GOT3 (cell line): ENCODE results near the gene SLC9A8.
"Not testable (repeated sequence)": the region's sequence is repeated elsewhere in the genome, so short reads cannot be mapped to it uniquely, and the experiment has no call there.

Experiments
- DNase-seq: peaks from one replicate; lab custom pipeline; 2025; ENCODE audit warnings: mixed read lengths; lab: John Stamatoyannopoulos, UW

Gene SLC9A8, protein sequence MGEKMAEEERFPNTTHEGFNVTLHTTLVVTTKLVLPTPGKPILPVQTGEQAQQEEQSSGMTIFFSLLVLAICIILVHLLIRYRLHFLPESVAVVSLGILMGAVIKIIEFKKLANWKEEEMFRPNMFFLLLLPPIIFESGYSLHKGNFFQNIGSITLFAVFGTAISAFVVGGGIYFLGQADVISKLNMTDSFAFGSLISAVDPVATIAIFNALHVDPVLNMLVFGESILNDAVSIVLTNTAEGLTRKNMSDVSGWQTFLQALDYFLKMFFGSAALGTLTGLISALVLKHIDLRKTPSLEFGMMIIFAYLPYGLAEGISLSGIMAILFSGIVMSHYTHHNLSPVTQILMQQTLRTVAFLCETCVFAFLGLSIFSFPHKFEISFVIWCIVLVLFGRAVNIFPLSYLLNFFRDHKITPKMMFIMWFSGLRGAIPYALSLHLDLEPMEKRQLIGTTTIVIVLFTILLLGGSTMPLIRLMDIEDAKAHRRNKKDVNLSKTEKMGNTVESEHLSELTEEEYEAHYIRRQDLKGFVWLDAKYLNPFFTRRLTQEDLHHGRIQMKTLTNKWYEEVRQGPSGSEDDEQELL

DNA sequence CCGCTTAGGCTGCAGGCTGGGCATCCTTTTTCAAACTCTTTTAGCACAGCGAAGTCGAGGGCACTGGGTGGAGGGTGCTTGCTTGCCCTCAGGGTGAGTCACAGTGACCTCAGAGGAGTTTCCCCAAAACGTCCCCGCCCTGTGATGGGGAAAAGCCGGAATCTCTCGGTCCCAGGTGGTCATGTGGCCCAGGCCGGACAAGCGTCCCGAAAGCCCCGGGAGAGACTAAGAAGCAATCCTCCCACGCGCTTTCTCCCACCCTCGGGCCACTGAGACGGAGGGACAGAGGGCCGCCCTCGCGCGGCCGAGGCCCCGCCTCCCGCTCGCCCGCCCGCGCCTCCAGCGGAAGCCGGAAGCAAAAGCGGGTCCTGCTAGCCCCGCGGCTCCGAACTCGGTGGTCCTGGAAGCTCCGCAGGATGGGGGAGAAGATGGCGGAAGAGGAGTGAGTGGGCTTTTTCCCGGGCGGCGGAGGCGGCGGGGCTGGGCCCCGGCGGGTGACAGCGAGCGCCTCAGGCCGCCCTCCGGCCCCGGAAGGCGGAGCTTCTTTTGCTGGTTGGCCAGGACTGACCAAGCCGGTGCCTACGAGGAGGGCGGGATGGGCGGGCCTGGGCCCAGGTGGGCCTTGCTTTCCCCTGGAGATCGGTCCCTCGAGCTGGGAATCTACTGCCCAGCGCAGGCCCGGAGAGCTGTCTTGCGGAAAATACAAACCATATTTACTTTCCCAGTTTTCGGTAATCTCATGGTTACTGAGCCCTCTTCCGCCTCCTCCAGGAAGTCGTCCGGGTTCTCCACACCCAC, at the start of gene SLC9A8:
TSS of gene SLC9A8 (plus strand) at position 322 of the 798 bp plus-strand sequence. CDS start at position 417, 95 bp downstream.
- DNase-seq = peak; percentile 81

DNA sequence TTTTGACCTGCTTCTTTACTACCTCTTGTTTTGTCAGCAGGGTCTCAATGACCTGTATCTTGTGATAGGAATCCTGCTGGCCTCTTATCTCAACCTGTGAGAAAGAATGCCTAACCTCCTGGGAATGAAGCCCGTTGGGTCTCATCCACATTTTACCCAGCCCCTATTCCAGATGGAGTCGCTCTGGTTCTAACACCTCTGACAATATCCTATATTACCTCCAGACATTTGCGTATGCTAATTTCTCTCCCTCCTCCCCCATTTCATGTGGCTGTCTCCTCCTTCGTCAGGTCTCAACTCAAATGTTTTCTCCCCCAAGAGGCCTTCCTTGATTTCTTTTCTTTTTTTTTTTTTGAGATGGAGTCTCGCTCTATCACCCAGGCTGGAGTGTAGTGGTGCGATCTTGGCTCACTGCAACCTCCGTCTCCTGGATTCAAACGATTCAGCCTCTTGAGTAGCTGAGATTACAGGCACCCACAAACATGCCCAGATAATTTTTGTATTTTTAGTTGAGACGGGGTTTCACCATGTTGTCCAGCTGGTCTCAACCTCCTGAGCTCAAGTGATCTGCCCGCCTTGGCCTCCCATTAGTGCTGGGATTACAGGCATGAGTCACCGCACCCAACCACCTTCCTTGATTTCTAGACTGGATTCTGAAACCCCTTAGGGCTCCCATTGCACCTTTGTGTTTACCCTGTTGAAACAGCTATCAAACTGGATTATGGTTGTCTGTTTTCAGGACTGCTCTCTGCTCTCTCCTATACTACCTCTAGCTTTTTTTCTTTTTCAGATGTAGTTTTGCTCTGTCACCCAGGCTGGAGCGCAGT, 49.5 kb upstream of the SLC9A8 start:
- DNase-seq = no peak

DNA sequence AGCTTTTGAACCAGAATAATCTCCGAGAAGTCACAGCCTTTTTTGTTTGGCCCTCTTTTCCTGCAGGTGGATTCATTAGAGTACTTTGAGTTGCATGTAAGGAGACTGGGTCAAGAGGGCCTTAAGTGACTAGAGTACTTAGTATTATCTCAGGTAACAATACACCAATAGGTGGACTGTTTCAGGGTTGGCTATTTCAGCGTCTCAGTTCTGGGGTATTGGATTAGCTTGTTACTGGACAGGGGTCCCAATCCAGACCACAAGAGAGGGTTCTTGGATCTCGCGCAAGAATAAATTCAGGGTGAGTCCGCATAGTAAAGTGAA, 47.3 kb upstream of the SLC9A8 start:
- no peak for DNase-seq

DNA sequence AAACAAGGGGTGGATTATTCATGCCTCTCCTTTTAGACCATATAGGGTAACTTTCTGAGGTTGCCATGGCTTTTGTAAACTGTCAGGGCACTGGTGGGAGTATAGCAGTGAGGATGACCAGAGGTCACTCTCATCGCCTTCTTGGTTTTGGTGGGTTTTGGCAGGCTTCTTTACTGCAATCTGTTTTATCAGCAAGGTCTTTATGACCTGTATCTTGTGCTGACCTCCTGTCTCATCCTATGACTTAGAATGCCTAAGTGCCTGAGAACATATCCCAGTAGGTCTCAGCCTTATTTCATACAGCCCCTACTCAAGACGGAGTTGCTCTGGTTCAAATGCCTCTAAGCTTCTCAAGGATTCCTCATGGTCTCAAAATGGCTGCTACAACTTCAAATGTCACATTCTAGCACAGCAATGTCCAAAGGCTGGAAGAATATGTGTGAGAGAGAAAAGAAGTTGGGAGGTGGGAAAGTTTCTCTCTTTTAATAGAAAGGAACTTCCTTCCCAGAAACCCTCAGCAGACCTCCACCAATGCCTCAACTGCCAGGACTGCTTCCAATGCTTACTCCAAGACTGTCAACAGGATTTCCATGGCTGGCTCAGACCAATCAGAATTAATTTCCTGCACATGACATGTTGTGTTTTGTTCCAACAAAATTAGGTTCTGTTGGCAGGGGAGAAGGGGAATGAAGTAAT, 46.6 kb upstream of the SLC9A8 start:
- no peak for DNase-seq

DNA sequence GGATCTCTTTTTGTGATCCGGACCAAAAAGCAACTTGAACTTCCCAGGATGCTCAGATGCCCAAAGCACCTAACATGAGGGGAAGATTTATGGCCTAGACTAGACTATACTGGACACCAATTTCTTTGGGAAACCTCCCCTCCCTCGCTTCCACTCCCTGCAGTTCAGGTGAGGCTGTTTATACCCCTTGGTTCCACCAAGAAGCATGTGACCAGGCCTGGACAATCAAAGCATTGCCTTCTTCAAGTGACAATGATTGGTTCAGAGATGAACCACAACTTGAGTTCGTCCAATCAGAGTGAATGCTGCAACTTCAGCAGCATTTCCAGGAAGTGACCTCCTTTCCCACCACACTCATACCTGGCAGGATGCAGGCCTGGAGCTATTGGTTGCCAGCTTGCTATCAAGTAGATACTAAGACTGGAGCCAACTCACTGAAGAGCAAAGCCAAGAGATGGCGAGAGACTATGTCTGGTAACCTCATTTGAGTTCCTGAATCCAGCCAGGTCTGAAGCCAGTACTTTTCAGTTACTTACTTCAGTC, 45.6 kb upstream of the SLC9A8 start:
- no peak for DNase-seq

DNA sequence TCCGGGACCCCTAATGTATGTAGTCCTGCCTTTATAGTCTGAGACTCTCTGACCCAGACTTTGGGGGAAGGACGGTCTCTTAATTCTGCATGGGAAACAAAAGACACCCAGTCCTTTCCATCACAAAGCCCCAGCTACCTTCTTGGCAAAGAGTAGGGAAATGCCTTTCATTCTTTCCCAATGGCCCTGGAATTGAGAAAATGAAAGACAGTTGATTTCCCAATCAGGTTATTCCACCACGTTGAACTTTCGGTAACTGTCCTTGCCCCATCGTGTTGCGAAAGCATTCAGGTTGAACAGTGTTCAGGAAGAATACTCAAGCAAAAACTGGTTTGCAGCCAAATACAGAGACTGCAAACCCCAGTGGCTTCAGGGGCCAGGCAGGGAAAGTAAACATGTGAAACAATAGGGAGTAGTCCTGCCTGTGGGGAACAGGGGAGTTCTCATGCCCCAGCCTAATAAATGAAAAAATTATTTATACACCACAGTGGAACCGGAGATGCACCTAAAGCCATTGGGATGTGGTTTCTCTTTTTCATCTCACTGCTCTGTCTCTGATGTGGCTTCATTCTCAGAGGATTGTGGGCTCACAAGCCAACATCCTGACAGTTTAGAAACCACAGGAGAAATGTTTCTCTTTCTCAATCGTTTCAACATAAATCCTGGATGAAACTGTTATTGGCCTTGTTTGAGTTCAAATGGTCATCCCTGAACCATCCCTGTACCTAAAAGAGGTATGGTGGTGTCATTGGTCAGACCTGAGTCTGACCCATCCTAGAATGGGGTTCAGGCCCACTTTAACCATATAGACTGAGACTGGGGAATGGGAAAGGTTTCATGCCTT, 44.2 kb upstream of the SLC9A8 start:
- peak; percentile 37 for DNase-seq

DNA sequence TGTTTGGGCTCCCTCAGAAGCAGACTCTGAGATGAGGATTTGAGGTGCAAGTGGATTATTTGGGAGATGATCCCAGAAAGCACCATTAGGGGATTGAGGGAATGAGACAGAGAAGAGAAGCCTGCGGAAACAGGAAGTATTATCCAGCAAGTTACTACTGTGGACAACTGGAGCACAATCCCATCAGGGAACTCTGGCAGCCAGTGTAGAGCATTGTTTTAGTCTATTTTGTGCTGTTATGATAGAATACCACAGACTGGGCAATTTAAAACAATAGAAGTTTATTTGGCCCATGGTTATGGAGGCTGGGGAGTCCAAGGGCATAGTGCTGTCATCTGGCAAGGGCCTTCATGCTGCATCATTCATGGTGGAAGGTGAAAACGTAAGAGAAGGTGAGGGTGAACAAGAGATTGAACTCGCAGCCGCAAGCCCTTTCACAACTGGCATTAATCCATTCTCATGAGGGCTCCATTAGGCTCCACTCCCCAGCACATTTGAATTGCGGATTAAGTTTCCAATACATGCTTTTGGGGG, 43.5 kb upstream of the SLC9A8 start:
- no peak for DNase-seq

DNA sequence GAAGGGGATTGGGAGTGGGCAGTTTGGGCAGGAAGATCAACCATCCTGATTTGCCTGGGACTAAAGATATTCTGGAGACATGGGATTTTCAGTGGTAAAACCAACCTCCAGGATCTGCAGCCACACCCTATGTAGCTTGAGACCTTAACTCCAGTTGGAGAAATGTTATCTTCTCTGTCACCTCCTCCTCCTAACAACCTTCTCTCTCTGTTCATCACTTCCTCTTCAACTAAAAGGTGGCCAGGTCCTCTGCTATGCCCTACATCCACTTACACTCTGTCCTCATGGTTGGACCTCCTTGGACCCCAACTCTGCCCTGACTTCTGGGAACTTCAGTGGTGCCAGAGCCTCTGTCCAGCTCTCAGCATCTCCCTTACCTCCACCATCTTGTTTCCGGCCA, 42.0 kb upstream of the SLC9A8 start:
- DNase-seq = no peak

DNA sequence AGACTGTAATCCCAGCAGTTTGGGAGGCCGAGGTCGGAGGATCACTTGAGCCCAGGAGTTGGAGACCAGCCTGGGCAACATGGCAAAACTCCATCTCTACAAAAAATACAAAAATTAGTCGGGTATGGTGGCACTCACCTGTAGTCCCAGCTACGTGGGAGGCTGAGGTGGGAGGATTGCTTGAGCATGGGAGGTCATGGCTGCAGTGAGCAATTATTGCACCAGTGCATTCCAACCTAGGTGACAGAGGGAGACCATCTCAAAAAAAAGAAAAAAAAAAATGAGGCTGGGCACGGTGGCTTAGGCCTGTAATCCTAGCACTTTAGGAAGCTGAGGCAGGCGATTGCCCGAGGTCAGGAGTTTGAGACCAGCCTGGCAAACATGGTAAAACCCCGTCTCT, 38.4 kb upstream of the SLC9A8 start:
- not testable (repeated sequence) for DNase-seq

DNA sequence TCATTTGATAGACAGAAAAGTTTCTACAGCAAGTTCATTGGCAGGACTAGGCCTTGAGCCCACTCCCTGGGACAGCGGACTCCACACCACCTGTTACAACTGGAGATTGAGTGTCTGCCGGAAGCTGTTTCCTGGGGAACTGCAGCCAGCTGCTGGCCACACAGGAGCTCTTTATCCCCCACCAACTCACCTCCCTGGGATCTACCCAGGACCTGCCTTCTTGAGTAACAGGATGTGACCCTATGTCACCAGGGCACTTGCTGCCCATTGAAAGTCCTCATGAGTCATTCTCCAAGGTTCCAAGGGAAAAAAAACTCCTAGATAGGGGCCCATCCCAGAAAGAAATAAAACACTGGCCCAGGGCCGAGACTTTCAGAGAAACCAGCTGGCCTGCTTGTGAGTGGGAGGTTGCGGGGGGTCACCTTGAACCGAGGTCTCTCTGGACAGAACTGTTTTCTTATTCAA, 37.4 kb upstream of the SLC9A8 start:
- no peak for DNase-seq

DNA sequence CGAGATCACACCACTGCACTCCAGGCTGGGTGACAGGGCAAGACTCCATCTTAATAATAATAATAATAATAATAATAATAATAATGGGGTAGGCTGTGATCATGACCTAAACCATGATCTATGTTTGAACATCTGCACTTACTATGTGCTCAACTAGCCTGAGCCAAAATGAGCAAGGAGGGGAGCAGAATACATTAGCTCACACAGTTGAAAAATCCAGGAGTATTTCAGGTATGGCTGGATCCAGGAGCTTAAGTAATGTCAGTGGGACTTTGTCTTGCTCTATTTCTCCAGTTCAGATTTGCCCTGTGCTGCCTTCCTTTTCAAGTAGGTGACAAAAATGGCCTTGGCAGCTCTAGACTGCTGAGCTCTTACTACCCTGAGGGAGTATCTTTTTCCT, 32.7 kb upstream of the SLC9A8 start:
- DNase-seq = no peak

DNA sequence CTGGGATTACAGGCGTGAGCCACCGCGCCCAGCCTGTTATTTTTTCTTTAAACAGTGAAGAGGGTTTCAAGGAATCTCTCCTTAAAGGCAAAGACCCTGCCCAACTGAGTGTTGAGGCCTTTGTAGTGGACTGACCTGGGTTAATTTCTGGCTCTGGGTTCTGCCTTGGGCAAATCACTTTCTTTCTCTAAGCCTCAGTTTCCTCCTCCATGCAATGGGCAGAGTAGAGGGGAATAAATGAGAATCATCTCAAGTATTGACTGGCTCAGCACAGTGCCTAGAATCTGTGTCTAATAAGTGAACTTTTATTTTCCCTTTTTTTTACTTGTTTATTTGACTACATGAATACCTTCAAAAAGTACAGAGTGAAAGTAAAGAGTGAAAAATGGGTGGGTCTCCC, 31.0 kb upstream of the SLC9A8 start:
- DNase-seq = no peak

DNA sequence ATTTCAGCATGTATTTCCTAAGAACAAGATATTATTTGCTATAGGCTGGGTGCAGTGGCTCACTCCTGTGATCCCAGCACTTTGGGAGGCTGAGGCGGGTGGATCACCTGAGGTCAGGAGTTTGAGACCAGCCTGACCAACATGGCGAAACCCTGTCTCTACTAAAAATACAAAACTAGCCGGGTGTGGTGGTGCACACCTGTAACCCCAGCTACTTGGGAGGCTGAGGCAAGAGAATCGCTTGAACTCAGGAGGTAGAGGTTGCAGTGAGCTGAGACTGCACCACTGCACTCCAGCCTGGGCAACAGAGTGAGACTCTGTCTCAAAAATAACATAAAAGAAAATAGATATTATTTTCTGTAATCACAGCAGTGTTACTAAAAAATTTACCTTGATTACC, 30.2 kb upstream of the SLC9A8 start:
- DNase-seq = not testable (repeated sequence)

DNA sequence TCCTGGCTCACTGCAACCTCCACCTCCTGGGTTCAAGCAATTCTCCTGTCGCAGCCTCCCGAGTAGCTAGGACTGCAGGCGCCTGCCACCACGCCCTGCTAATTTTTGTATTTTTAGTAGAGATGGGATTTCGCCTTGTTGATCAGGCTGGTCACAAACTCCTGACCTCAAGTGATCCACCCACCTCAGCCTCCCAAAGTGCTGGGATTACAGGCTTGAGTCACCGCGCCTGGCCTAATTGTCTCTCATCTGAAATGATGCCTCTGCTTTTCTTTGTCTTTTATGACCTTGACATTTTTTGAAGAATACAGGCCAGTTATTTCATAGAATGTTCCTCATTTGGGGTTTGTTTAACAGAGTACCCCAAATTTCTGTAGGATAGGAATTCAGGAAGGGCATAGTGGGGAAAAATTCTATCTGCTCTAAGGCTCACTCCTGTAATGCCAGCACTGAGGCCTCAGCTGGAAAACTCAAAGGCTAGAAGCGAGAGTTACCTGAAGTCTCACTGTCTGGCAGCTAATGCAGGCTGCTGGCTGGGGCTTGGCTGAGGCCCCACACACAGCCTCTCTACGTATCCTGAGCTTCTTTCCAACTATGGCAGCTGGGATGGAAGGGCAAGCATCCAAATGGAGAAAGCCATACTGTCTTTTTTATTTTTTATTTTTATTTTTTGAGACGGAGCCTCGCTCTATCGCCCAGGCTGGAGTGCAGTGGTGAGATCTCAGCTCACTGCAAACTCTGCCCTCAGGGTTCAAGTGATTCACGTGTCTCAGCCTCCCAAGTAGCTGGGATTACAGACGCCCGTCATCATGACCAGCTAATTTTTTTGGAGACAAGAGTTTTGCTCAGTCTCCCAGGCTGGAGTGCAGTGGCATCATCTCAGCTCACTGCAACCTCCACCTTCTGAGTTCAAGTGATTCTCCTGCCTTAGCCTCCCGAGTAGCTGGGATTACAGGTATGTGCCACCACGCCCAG, 29.3 kb upstream of the SLC9A8 start:
- DNase-seq = not testable (repeated sequence)

DNA sequence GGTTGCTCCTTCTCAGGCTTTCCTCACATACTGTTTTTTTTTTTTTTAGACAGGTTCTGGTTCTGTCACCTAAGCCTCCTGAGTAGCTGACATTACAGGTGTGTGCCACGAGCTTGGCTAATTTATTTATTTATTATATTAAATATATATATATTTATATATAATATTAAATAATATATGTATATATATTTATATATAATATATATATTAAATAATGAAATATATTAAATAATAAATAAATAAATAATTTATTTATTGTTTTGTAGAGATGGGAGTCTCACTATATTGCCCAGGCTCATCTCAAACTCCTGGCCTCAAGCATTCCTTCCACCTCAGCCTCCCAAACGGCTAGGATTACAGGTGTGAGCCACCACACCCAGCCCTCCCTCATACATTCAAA, 28.3 kb upstream of the SLC9A8 start:
- DNase-seq = no peak

DNA sequence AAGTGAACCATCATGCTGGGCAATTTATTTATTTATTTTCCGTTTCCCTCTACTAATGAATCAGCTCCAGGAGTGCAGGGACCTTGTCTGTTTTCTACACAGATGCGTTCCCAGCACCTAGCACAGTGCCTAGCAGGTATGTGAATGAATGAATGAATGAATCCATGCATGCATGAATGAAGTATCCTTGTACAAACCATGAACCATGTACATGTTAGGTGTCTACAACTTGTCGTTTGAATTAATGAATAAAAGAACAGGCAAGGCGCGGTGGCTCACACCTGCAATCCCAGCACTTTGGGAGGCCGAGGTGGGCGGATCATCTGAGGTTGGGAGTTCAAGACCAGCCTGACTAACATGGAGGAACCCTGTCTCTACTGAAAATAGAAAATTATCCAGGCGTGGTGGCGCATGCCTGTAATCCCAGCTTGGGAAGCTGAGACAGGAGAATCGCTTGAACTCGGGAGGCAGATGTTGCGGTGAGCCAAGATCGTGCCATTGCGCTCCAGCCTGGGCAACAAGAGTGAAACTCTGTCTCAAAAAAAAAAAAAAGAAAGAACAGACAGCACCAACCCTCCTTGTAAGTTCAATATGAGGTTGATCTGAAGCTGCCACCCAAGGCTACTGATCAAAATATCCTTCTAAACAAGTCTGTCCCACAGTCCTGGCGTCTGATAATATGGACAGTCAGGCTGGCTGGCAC, 27.3 kb upstream of the SLC9A8 start:
- DNase-seq = no peak

DNA sequence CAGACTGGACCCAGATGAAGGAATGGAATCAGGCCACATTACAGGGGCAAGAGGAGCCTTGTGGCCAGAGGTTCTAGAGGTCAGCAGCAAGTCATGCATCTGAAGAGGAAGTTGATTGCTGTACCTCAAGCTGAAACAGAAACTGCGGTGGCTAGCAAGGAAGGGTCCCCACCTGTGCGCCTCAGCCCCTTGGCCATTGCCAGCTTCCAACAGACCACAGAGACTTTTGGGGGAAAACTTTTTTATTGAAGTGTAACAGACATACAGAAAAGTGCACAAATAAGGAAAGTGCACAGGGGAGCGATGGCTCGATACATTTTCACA, 26.8 kb upstream of the SLC9A8 start:
- DNase-seq = no peak

DNA sequence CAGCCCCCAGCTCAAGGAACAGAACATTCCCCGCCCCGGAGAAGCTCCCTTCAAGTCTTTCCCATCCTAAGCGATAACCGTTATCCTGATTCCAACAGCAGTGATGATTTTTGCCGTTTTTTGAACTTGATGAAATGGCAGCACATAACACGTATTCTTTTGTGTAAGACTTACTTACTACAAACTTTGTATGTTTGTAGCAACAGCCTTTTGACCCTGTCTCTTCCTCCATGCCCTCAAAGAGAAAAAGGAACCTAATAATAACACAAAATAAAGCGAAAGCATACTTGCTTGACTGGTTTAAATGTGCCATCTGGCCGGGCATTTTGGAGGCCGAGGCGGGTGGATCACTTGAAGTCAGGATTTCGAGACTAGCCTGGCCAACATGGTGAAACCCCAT, 26.4 kb upstream of the SLC9A8 start:
- DNase-seq = no peak
